Lower lobe of right lung (tissue), 2 donors: ENCODE measurements around the gene CDH5. TPM values are rescaled to one million over a fixed set of nuclear protein-coding genes. Genes with fewer than 3 reads are reported as not detected.

Experiments used
- ATAC-seq, 2 donors: fragments of 200-7000 bp; cut with Tn5 transposase; one replicate each; pipeline ENCODE4 v1.9.1; 2020 to 2022; ENCODE audit warnings: mild to moderate bottlenecking in 2 of 2, moderate library complexity in 2 of 2
- DNase-seq: peaks from one replicate; pipeline ENCODE4 v3.0.0-alpha.2; 2020
- H3K27ac ChIP-seq: fragments of 200-600 bp; one replicate; pipeline ENCODE4 v1.8.0; 2022
- H3K27me3 ChIP-seq: fragments of 200-600 bp; one replicate; pipeline ENCODE4 v1.8.0; 2022; ENCODE audit warnings: low read depth
- H3K36me3 ChIP-seq: fragments of 200-600 bp; one replicate; pipeline ENCODE4 v1.8.0; 2022; ENCODE audit warnings: mild to moderate bottlenecking
- H3K4me1 ChIP-seq: fragments of 200-600 bp; one replicate; pipeline ENCODE4 v1.8.0; 2022
- H3K4me3 ChIP-seq: fragments of 200-600 bp; one replicate; pipeline ENCODE4 v1.8.0; 2022; ENCODE audit warnings: mild to moderate bottlenecking
- H3K9me3 ChIP-seq: fragments of 200-600 bp; one replicate; pipeline ENCODE4 v1.8.0; 2022
- CTCF ChIP-seq: fragments of 200-600 bp; IDR thresholded peaks from one replicate; pipeline ENCODE4 v1.8.0; 2022; ENCODE audit warnings: antibody characterized with exemption, mild to moderate bottlenecking
- intact Hi-C: fragments of 100-400 bp; cut with DNase I; formaldehyde crosslinking; loops from one replicate; pipeline ENCODE4 v1.11.0; 2022
- total RNA-seq: library from RNA; stranded (reverse); fragmentation: NEBNext Ultra II Directional; extraction: Animal tissue kit (Norgen Biotek cat#: 25700); gene quantifications from one replicate; pipeline ENCODE4 v1.2.1, GENCODE V29; 2021
- donor health status: DM: no; HTN: yes; CAD: no; lungs with severe emphysema.

Gene CDH5
- total RNA-seq, 1 donor from 2014 or later, result 128 TPM

GRCh38 chr16:66429290-66429962 lies 62.9 kb downstream of the CDH5 start:
- Histone ChIP-seq H3K27me3 (peaks cover 32% of the 10 kb centered on the region), H3K27ac (no peak overlapping the region), H3K4me3 (no peak overlapping the region), H3K36me3 (no peaks in the 10 kb centered on the region), H3K4me1 (peaks cover 15% of the 10 kb centered on the region), H3K9me3 (no peaks in the 10 kb centered on the region)
- TF ChIP-seq CTCF, result no peak
- intact Hi-C loops, result no loop called here
- no peak for ATAC-seq
- no peak for DNase-seq

GRCh38 chr16:66430214-66430613 lies 63.7 kb downstream of the CDH5 start:
- H3K36me3 ChIP-seq, result no peaks in the 10 kb centered on the region
- DNase-seq (no peak), ATAC-seq (no peak)
- TF ChIP-seq CTCF, result no peak
- H3K9me3 ChIP-seq, result no peaks in the 10 kb centered on the region
- H3K4me3 ChIP-seq, result no peak overlapping the region
- no peak overlapping the region for H3K27ac ChIP-seq
- peaks cover 15% of the 10 kb centered on the region for H3K4me1 ChIP-seq
- H3K27me3 ChIP-seq, result peaks cover 30% of the 10 kb centered on the region
- intact Hi-C loops, result no loop called here

GRCh38 chr16:66431760-66432159 lies 65.3 kb downstream of the CDH5 start:
- no peak for DNase-seq
- intact Hi-C loops, result no loop called here

GRCh38 chr16:66432429-66432828 lies 65.9 kb downstream of the CDH5 start:
- TF ChIP-seq CTCF, result no peak
- H3K4me3 ChIP-seq, result no peak overlapping the region
- no peaks in the 10 kb centered on the region for H3K36me3 ChIP-seq
- peaks cover 20% of the 10 kb centered on the region for H3K27me3 ChIP-seq
- H3K27ac ChIP-seq, result no peak overlapping the region
- ATAC-seq, result no peak
- no peak for DNase-seq
- H3K9me3 ChIP-seq, result no peaks in the 10 kb centered on the region
- peaks cover 7% of the 10 kb centered on the region for H3K4me1 ChIP-seq
- intact Hi-C loops, result no loop called here

More at GRCh38 chr16:66431760-66432159, 65.3 kb downstream of the CDH5 start:
- H3K9me3 ChIP-seq, result no peaks in the 10 kb centered on the region
- no peak for ATAC-seq
- no peaks in the 10 kb centered on the region for H3K36me3 ChIP-seq
- TF ChIP-seq CTCF, result no peak
- no peak overlapping the region for H3K27ac ChIP-seq
- H3K27me3 ChIP-seq, result peaks cover 22% of the 10 kb centered on the region
- peaks cover 8% of the 10 kb centered on the region for H3K4me1 ChIP-seq
- H3K4me3 ChIP-seq, result no peak overlapping the region

GRCh38 chr16:66434619-66435430 lies 68.3 kb downstream of the CDH5 start:
- H3K4me1 ChIP-seq, result no peaks in the 10 kb centered on the region
- no peaks in the 10 kb centered on the region for H3K36me3 ChIP-seq
- DNase-seq, result no peak
- TF ChIP-seq CTCF, result no peak
- peak in 1 of 2 donors; percentile 22 for ATAC-seq
- no peaks in the 10 kb centered on the region for H3K27me3 ChIP-seq
- H3K27ac ChIP-seq, result no peak overlapping the region
- H3K4me3 ChIP-seq, result no peak overlapping the region
- no peaks in the 10 kb centered on the region for H3K9me3 ChIP-seq
- intact Hi-C loops, result no loop called here
